MG63 (cell line): ENCODE results near the gene NAIF1. TPM values are rescaled to one million over a fixed set of nuclear protein-coding genes. Genes with fewer than 3 reads are reported as not detected.
"Not testable (repeated sequence)": the region's sequence is repeated elsewhere in the genome, so short reads cannot be mapped to it uniquely, and the experiment has no call there.

Source experiments
- DNase-seq: peaks from one replicate; pipeline ENCODE4 v3.0.0-alpha.2; 2020
- H3K27me3 ChIP-seq: fragments of 250-450 bp; sonication (Bioruptor Pico); 2 replicates; pipeline ENCODE4 v1.5.1; 2020; ENCODE audit warnings: mild to moderate bottlenecking, moderate library complexity
- H3K36me3 ChIP-seq: fragments of 250-450 bp; sonication (Bioruptor Pico); 2 replicates; pipeline ENCODE4 v1.5.1; 2020; ENCODE audit warnings: mild to moderate bottlenecking, moderate library complexity
- H3K4me3 ChIP-seq: fragments of 250-450 bp; sonication (Bioruptor Pico); 2 replicates; pipeline ENCODE4 v1.5.1; 2020; ENCODE audit warnings: mild to moderate bottlenecking, moderate library complexity
- H3K9me3 ChIP-seq: fragments of 250-450 bp; sonication (Bioruptor Pico); 2 replicates; pipeline ENCODE4 v1.5.1; 2020; ENCODE audit warnings: mild to moderate bottlenecking, moderate library complexity
- total RNA-seq: library from RNA; depleted of rRNA; stranded (reverse); fragments of >200 nt; shearing (Covaris generic); gene quantifications from 2 replicates; pipeline ENCODE4 v1.2.3, GENCODE V29; 2014; ENCODE audit warnings: low replicate concordance; rRNA removed

NAIF1 gene
- total RNA-seq, 1 experiment from 2014 or later, result 10.7 TPM

GRCh38 chr9:128027705-128028104 lies 39.4 kb downstream of the NAIF1 start:
- no peaks in the 10 kb centered on the region for H3K9me3 ChIP-seq
- DNase-seq, result no peak
- H3K36me3 ChIP-seq, result no peaks in the 10 kb centered on the region
- no peak overlapping the region for H3K4me3 ChIP-seq
- no peaks in the 10 kb centered on the region for H3K27me3 ChIP-seq

- Histone ChIP-seq H3K4me3 (no peak overlapping the region), H3K36me3 (no peaks in the 10 kb centered on the region), H3K9me3 (no peaks in the 10 kb centered on the region), H3K27me3 (no peaks in the 10 kb centered on the region)
- no peak for DNase-seq
These were observed 40.2 kb downstream of the NAIF1 start for GRCh38 chr9:128026773-128027541.

GRCh38 chr9:128026255-128026772 lies 40.8 kb downstream of the NAIF1 start:
- H3K36me3 ChIP-seq, result no peaks in the 10 kb centered on the region
- no peaks in the 10 kb centered on the region for H3K9me3 ChIP-seq
- DNase-seq, result no peak
- no peaks in the 10 kb centered on the region for H3K27me3 ChIP-seq
- H3K4me3 ChIP-seq, result no peak overlapping the region

- no peak for DNase-seq
- Histone ChIP-seq H3K27me3 (no peaks in the 10 kb centered on the region), H3K36me3 (no peaks in the 10 kb centered on the region)
These were observed 41.4 kb downstream of the NAIF1 start for GRCh38 chr9:128025736-128026135.

GRCh38 chr9:128024761-128025308 lies 42.3 kb downstream of the NAIF1 start:
- no peaks in the 10 kb centered on the region for H3K27me3 ChIP-seq
- DNase-seq, result no peak

More at GRCh38 chr9:128025736-128026135, 41.4 kb downstream of the NAIF1 start:
- Histone ChIP-seq H3K4me3 (no peak overlapping the region), H3K9me3 (no peaks in the 10 kb centered on the region)

GRCh38 chr9:128023671-128024070 lies 43.4 kb downstream of the NAIF1 start:
- not testable (repeated sequence) for H3K4me3 ChIP-seq, H3K27me3 ChIP-seq, DNase-seq, H3K9me3 ChIP-seq, H3K36me3 ChIP-seq

More at GRCh38 chr9:128024761-128025308, 42.3 kb downstream of the NAIF1 start:
- Histone ChIP-seq H3K4me3 (no peak overlapping the region), H3K36me3 (no peaks in the 10 kb centered on the region), H3K9me3 (no peaks in the 10 kb centered on the region)

- Histone ChIP-seq H3K27me3 (no peaks in the 10 kb centered on the region), H3K4me3 (no peak overlapping the region), H3K9me3 (no peaks in the 10 kb centered on the region), H3K36me3 (no peaks in the 10 kb centered on the region)
- DNase-seq, result peak; percentile 94
These were observed 44.2 kb downstream of the NAIF1 start for GRCh38 chr9:128022886-128023285.

- Histone ChIP-seq H3K9me3 (no peaks in the 10 kb centered on the region), H3K27me3 (no peaks in the 10 kb centered on the region), H3K4me3 (no peak overlapping the region), H3K36me3 (no peaks in the 10 kb centered on the region)
- DNase-seq, result no peak
These were observed 46.0 kb downstream of the NAIF1 start for GRCh38 chr9:128021098-128021497.

- H3K36me3 ChIP-seq, result no peaks in the 10 kb centered on the region
- no peaks in the 10 kb centered on the region for H3K9me3 ChIP-seq
- no peak for DNase-seq
- H3K4me3 ChIP-seq, result no peak overlapping the region
- H3K27me3 ChIP-seq, result no peaks in the 10 kb centered on the region
These were observed 46.4 kb downstream of the NAIF1 start for GRCh38 chr9:128020692-128021091.

GRCh38 chr9:128015696-128016095 lies 51.4 kb downstream of the NAIF1 start:
- DNase-seq, result no peak
- Histone ChIP-seq H3K27me3 (no peaks in the 10 kb centered on the region), H3K36me3 (no peaks in the 10 kb centered on the region), H3K9me3 (no peaks in the 10 kb centered on the region), H3K4me3 (no peak overlapping the region)

Other genes starting within 250 kb of the NAIF1 start
- gene ENG, start 212.7 kb downstream of the NAIF1 start, total RNA-seq, result 12.9 and 14.0 TPM in 2 replicates
- gene AK1, start 189.6 kb downstream of the NAIF1 start, total RNA-seq, result 36.6 and 69.0 TPM in 2 replicates
- gene ST6GALNAC6, start 167.7 kb downstream of the NAIF1 start, total RNA-seq, result 40.5 and 47.3 TPM in 2 replicates
- gene ST6GALNAC4, start 150.3 kb downstream of the NAIF1 start, total RNA-seq, result 4.7 and 26.9 TPM in 2 replicates
- 0.13 TPM in 1 of 2 replicates, not detected in the other for gene PIP5KL1, start 136.5 kb downstream of the NAIF1 start, total RNA-seq
- gene DPM2, start 129.5 kb downstream of the NAIF1 start, total RNA-seq, result 23.3 and 38.9 TPM in 2 replicates
- 10.3 and 11.8 TPM in 2 replicates for gene EEIG1, start 86.3 kb downstream of the NAIF1 start, total RNA-seq
- 7.4 and 8.7 TPM in 2 replicates for gene SLC25A25, start 912 bp upstream of the NAIF1 start, total RNA-seq
- gene PTGES2, start 60.4 kb upstream of the NAIF1 start, total RNA-seq, result 114 and 120 TPM in 2 replicates
- not detected in 2 replicates for gene LCN2, start 82.1 kb upstream of the NAIF1 start, total RNA-seq
- gene BBLN, start 92.9 kb upstream of the NAIF1 start, total RNA-seq, result 37.3 and 57.0 TPM in 2 replicates
- 5.4 and 12.2 TPM in 2 replicates for gene CIZ1, start 124.3 kb upstream of the NAIF1 start, total RNA-seq
- gene DNM1, start 136.1 kb upstream of the NAIF1 start, total RNA-seq, result 0.20 and 0.30 TPM in 2 replicates
- 51.0 and 70.3 TPM in 2 replicates for gene GOLGA2, start 208.7 kb upstream of the NAIF1 start, total RNA-seq
- gene SWI5, start 209.0 kb upstream of the NAIF1 start, total RNA-seq, result 24.1 and 42.3 TPM in 2 replicates